ENCODE data around the gene SIL1.

- TF ChIP-seq CTCF (IDR thresholded peaks at IDR 0.05) = no peak
- no peak for TF ChIP-seq EP300 (IDR thresholded peaks at IDR 0.05)
Measured at GRCh38 chr5:139046551-139046950, 151.6 kb downstream of the SIL1 start.
